Endothelial cell (in vitro differentiated cells): Measurements from ENCODE around the gene DLX5. TPM values are rescaled to one million over a fixed set of nuclear protein-coding genes. Genes with fewer than 3 reads are reported as not detected.

ENCODE experiments used
- DNase-seq: peaks from one replicate; pipeline ENCODE4 v3.0.0; 2021; ENCODE audit warnings: low spot score
- H3K27ac Mint-ChIP-seq: one replicate; pipeline ENCODE4 v1.8.0; 2021; ENCODE audit warnings: mixed read lengths, inconsistent platforms; ENCODE audit not compliant: unreplicated experiment
- H3K27me3 Mint-ChIP-seq: one replicate; pipeline ENCODE4 v1.8.0; 2021; ENCODE audit warnings: mild to moderate bottlenecking, moderate library complexity, mixed read lengths, inconsistent platforms; ENCODE audit not compliant: unreplicated experiment
- H3K36me3 Mint-ChIP-seq: one replicate; pipeline ENCODE4 v1.8.0; 2021; ENCODE audit warnings: mild to moderate bottlenecking, low read depth, mixed read lengths, inconsistent platforms; ENCODE audit not compliant: unreplicated experiment
- H3K4me1 Mint-ChIP-seq: one replicate; pipeline ENCODE4 v1.8.0; 2021; ENCODE audit warnings: mild to moderate bottlenecking, mixed read lengths, inconsistent platforms; ENCODE audit not compliant: unreplicated experiment
- H3K4me3 Mint-ChIP-seq: one replicate; pipeline ENCODE4 v1.8.0; 2021; ENCODE audit warnings: mild to moderate bottlenecking, mixed read lengths, inconsistent platforms; ENCODE audit not compliant: unreplicated experiment
- H3K9me3 Mint-ChIP-seq: one replicate; pipeline ENCODE4 v1.8.0; 2021; ENCODE audit warnings: mixed read lengths, inconsistent platforms; ENCODE audit not compliant: unreplicated experiment
- total RNA-seq: library from RNA; stranded (reverse); fragmentation: NEBNext Ultra II Directional; extraction: Animal tissue kit (Norgen Biotek cat#: 25700); gene quantifications from one replicate; pipeline ENCODE4 v1.2.1, GENCODE V29; 2021; ENCODE audit not compliant: unreplicated experiment
- TF ChIP-seq, protein P1 (sequence below): fragments of 200-600 bp; sonication (generic); IDR thresholded peaks from one replicate; pipeline ENCODE4 v1.5.0; 2021; ENCODE audit warnings: antibody characterized with exemption; ENCODE audit not compliant: unreplicated experiment

The DLX5 gene
- total RNA-seq, 1 donor from 2014 or later = 0.18 TPM

DNA sequence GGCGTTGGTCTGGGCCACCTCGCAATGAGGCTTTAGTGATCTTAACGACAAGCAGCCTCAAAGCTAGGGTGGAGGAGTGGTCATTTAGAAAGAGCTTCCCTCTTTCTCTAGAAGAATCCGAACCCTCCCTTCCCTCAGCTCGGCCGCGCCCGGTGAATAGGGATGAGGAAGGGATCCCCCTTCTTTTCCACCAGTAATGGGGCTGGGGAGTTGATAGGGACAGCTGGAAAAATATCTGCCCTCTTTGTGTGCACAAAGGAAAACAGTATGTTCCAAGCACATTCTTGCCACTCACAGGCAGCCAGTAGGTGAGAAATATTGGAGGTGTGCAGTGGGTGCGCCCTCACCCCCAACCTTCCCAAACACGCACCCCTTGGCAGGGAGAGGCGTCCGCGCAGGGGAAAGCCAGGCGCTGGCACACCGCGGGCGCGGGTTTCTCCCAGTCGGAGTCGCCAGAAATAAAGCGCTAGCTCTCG lies 6.5 kb downstream of the DLX5 start:
- Mint-ChIP-seq H3K36me3 (no peaks in the 10 kb centered on the region), H3K4me1 (peaks cover 49% of the 10 kb centered on the region), H3K9me3 (no peaks in the 10 kb centered on the region), H3K4me3 (no peak overlapping the region), H3K27ac (no peak overlapping the region), H3K27me3 (peaks cover 41% of the 10 kb centered on the region)
- no peak for DNase-seq
- TF ChIP-seq, protein P1, sequence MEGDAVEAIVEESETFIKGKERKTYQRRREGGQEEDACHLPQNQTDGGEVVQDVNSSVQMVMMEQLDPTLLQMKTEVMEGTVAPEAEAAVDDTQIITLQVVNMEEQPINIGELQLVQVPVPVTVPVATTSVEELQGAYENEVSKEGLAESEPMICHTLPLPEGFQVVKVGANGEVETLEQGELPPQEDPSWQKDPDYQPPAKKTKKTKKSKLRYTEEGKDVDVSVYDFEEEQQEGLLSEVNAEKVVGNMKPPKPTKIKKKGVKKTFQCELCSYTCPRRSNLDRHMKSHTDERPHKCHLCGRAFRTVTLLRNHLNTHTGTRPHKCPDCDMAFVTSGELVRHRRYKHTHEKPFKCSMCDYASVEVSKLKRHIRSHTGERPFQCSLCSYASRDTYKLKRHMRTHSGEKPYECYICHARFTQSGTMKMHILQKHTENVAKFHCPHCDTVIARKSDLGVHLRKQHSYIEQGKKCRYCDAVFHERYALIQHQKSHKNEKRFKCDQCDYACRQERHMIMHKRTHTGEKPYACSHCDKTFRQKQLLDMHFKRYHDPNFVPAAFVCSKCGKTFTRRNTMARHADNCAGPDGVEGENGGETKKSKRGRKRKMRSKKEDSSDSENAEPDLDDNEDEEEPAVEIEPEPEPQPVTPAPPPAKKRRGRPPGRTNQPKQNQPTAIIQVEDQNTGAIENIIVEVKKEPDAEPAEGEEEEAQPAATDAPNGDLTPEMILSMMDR = no peak

DNA sequence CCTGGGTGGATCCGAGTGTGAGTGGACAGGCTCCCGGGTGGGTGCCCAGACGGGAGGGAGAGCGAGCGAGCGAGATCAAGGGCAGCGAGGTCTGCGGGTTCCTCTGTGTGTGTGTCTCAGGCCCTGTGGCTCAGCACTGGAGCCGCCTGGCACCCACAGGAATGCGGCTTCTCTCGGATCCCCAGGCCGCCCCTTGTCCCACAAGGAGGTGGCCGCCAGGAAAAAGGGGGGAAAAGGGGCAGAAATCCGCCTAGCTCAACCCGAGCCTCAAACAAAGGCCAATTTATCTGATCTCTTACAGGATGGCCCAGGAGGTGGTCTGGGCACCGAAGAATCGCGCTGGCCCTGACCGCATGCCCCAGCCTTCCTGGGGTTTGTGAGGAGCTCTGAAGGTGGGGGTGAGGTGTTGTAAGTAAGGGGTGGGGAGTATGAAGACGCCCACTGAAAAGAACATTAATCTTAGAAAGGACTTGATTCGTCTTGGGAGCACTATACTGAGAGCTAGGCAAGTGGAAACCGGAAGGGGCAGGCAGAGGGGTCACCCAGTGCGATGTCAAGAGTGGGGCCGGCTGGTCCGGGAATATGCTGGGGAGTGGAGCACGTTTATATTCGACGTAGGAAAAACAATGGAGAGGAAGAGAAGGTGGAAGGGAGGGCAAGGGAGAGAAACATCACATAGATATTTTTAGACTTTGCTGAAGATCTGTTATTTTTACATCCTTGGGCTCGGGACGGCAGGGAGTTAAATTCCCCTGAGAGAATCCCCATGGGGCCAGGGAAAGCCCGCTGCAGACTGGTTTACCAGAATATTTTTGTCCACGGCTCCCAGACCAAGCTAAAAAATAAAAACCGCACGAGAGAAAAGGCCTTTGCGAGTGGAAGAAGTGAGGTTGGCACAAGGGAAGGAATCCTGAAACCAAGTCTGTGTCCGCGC lies 7.2 kb downstream of the DLX5 start:
- Mint-ChIP-seq H3K4me3 (peak overlapping the region; percentile 53), H3K4me1 (peaks cover 44% of the 10 kb centered on the region), H3K9me3 (no peaks in the 10 kb centered on the region), H3K27me3 (peaks cover 38% of the 10 kb centered on the region), H3K36me3 (no peaks in the 10 kb centered on the region), H3K27ac (no peak overlapping the region)
- no peak for DNase-seq
- TF ChIP-seq, protein P1 = no peak

DNA sequence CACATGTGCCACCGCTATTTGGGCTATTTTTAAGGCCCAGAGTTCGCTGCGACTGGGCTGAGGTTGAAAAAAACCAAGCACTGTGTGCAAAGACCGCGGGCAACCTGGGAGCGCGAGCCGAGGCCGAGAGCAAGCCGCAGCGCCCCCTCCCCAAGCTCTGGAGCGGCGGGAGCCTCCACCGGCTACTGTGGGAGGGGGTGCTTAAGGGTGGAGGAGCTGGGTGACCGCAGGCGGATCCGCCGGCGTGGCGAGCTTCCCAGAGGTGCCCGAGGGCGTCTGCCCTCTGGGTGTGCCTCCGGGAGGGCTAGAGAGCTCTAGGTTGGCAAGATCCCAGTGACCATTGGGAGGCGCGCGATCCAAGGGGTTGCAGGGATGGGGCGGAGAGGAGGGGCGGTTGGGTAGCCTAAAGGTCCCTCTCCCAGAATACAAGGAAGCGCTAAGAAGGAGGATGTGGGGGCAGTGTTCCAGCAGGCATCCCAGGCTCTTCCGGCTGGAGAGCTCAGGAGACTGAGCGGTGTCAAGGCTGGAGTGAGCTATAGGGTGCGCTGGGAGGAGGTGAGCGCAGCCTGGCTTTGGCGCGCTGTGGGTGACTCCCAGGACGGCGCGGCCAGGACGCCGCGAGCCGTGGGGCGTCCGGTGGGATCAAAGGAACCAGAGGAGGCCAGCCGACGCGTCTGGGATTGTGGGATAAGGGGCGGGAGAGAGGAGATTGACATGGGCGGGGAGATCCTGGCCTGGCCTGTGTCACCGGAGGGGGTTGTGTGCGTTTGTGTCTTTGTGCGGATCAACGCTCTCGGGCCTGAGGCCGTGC lies 8.0 kb downstream of the DLX5 start:
- H3K4me1 Mint-ChIP-seq = peaks cover 36% of the 10 kb centered on the region
- no peaks in the 10 kb centered on the region for H3K9me3 Mint-ChIP-seq
- peak overlapping the region; percentile 32 for H3K4me3 Mint-ChIP-seq
- TF ChIP-seq, protein P1 = no peak
- no peaks in the 10 kb centered on the region for H3K36me3 Mint-ChIP-seq
- peaks cover 45% of the 10 kb centered on the region for H3K27me3 Mint-ChIP-seq
- no peak for DNase-seq
- H3K27ac Mint-ChIP-seq = no peak overlapping the region

DNA sequence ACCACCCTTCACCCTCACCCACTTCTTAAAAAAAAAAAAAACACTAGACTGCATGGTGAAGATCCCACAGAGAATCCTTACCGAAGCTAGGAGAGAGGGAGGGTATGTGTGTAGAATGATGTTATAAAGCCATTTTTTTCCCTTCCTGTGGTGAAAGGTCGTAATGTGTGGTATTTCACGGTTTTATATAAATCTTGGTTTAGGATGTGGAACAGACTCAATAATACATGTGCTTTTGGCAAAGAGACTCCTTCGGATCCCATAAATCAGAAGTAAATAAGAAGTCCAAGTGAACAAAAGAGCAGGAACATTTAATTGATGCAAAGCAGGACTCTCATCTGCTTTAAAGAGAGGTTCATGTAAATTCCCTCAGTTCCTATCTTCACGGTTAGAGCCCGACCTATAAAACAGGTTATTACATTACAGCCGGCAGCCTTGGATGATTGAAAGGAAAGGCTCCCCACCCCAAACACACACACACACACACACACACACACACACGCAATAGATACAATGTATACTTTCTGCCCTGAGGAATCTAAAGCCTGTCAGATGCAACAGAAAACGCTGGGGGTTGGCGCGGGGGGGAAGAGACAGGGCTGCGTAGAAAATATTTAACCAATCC lies 8.8 kb downstream of the DLX5 start:
- peak overlapping the region; percentile 39 for H3K4me3 Mint-ChIP-seq
- H3K27me3 Mint-ChIP-seq = peaks cover 48% of the 10 kb centered on the region
- H3K4me1 Mint-ChIP-seq = peaks cover 33% of the 10 kb centered on the region
- TF ChIP-seq, protein P1 = no peak
- no peaks in the 10 kb centered on the region for H3K36me3 Mint-ChIP-seq
- DNase-seq = no peak
- H3K27ac Mint-ChIP-seq = no peak overlapping the region
- H3K9me3 Mint-ChIP-seq = no peaks in the 10 kb centered on the region
